Activated naive CD4-positive, alpha-beta T cell (primary cell): ENCODE measurements around the gene C2CD4B.

Experiments used
- DNase-seq, 4 experiments: peaks; one replicate each; lab custom pipeline; 2025; lab: John Stamatoyannopoulos, UW

Gene C2CD4B, protein sequence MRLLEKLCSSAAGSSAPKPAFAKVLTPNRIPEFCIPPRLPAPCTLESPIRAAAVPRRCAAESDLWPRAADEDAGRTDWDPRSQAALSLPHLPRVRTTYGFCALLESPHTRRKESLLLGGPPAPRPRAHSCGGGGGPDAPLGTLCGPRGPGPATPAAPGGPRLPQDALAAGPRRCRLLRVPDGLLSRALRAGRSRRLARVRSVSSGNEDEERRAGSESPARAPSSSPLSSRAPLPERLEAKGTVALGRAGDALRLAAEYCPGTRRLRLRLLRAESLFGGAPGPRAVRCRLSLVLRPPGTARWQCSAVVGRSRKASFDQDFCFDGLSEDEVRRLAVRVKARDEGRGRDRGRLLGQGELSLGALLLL

DNA sequence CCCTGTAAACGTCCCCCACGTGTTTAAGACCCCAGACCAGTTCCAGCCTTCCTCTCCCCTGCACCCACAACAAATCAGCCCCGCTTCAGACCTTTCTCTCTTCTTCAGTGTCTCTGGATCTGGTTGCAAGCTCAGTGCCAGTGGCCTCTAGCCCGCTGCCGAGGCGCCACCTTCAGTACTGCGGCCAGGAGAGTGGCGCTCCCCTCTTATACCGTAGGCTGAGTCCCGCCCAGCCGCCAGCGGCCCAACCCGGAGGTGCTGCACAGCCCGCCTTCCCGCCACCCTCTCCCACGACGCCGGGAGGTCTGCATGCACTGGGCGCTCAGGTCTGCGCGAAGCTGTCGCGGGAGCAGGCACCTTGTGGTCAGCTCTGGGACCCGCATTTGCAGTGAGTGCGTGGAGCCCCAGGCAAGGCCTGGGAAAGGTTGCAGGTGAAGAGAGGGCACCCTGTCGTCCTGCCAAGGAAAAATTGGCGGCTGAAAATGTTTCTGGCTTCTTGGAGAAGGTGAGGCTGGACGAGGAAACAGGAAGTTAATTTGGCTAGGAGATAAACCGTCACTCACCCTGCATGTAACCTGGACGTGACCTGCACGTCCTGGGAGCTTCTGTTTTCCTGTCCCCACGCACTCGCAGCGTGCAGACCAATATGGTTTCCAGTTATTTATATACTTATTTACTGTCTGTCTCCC lies at the start of gene C2CD4B:
Gene C2CD4B (minus strand): TSS at position 182 of the 689 bp plus-strand sequence. CDS start 301 bp downstream, outside the sequence.
- DNase-seq: no peak

DNA sequence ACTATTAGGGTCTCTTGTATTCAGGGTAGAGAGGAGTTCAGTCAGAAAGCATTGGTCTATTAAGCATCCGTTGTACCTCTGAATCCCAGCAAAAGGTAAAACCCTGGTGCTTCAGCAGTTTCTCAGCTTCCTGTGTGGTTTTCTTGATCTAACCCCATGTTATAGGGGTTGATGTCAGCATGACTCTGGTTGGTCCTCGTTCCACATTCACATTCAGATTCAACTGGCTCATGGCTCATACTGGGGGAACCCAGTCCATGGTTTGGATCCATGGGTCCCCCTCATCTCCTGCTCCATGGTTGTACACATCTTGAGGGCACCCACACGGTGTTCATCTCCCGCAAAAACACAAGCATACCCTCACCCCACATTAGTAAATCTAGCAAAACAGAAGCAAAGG lies 47.7 kb upstream of the C2CD4B start:
- no peak for DNase-seq

DNA sequence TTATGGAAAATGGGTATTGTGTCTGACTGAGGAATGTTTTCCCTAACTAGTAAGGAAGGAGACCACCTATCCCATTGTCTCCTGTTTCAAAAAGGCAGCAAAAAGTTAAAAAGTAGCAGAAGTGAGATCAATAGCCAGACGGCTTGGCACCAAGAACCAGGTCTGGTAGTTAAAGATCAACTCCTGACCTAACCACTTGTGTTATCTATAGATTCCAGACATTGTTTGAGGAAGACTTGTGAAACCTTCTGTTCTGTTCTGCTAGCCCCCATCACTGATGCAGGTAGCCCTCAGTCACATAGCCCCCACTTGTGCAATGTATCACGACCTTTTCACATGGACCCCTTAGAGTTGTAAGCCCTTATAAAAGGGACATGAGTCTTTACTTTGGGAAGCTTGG lies 46.3 kb upstream of the C2CD4B start:
- DNase-seq: no peak

DNA sequence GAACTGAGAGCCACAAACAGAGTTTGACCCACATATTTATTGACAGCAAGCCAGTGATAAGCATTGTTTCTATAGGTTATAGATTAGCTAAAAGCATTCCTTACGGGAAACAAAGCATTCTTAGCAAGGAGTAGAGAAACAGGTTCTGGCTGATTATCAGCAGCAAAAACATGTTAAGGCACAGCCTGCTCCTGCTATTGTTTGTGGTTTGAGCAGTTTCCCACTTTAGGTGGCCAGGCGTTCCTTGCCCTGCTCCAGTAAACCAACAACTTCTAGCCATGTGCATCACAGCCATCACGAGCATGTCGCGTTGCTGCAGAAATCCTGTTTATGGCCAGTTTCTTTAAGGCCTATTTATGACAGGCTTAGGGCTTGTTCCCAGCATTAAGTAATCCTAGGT lies 44.7 kb upstream of the C2CD4B start:
- DNase-seq: no peak

DNA sequence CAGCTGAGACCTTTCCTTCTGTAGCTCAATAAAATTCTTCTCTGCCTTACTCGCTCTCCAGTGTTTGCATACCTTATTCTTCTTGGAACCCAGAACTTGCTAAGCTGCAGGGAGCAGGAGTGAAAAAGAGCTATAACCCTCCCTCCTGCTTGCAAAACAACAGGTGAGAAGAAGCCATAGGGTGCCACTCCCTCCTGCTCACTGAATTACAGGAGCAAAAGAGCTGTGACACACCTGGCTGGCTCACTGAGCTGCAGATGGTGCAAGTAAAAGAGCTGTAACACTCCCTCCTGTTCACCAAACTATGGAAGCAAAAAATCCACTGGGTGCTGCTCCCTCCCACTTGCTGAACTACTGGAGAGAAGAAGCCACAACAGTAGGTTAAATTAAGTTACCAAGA lies 44.2 kb upstream of the C2CD4B start:
- no peak for DNase-seq

DNA sequence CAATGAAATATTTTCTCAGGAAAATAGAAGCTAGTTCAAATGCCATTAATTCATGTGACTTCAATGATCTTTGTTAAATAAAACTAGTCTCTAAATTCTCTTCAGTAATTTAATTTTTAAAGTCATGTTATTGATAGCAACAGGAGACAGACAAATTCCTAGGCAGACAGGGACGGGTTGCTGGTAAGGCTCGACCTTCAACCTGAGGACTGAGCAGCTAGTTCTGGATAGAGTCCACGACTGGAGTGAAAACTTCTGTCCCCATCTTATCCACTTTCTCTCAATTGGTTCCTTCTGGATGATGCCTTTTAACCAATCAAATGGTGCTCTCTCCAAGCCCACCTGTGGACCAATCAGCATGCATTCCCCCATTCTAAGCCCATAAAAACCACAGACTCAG lies 43.8 kb upstream of the C2CD4B start:
- no peak for DNase-seq

DNA sequence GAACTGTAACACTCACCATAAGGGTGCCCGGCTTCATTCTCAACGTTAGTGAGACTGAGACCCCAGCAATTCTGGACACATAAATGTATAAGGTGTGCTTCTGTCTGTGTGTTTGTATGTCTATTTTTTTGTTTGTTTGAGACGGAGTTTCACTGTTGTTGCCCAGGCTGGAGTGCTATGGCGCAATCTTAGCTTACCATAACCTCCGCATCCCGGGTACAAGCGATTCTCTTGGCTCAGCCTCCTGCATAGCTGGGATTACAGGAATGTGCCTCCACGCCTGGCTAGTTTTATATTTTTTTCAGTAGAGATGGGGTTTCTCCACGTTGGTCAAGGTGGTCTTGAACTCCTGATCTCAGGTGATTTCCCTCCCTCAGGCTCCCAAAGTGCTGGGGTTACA lies 43.3 kb upstream of the C2CD4B start:
- no peak for DNase-seq

DNA sequence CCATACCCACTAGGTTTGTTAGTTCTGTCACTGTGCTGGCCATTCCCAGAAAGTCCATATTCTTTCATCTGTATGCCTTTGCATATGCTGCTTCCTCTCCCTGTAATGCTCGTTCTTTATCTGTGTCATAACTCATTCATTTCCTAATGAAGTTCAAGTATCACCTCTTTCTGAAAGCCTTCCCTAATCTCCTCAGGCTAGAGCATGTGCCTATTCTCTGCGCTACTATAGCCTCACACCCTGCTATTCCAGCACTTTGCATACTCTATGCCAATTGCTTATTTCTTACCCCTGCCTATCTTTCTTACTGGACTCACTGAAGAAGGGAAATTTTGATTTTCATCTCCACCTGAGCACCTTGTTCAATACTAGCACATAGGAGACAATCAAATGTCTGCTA lies 25.6 kb upstream of the C2CD4B start:
- no peak for DNase-seq

DNA sequence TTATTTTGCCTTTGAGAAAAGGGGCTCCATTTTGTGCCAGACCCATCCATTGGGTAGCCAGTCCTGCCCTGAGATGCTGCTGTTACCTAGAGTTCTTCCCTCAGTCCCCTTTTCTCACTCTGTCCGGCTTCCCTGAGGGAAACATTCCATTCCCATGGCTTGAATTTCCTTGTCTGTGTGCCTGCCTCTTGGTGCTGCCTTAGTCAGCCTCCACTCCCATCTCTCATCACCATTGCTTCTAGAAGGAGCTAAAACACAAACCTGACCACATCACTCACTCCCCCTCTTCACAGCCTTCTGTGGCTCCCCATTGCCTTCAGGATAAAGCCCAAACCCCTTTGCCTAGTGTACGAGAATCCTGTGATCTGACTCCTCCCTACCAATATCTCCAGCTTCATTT lies 25.2 kb upstream of the C2CD4B start:
- no peak for DNase-seq

DNA sequence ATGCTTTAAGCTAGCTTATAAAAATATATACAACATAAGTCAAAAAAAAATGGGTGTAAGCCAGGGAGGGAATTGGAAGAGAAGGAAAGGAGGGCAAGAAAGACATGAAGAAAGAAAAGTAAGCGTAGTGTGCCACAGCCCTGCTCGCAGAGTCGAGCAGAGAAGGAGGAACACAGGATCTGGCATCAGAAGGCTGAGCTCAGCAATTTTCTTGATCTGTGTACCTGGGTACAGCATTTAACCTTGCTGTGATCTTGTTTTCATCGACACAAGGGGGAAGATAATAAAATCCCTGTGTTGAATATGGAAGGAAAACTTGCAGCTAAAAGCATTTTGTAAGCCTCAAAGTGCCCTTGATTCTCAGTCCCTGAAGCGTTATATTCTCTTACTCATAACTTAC lies 23.7 kb upstream of the C2CD4B start:
- DNase-seq: no peak

DNA sequence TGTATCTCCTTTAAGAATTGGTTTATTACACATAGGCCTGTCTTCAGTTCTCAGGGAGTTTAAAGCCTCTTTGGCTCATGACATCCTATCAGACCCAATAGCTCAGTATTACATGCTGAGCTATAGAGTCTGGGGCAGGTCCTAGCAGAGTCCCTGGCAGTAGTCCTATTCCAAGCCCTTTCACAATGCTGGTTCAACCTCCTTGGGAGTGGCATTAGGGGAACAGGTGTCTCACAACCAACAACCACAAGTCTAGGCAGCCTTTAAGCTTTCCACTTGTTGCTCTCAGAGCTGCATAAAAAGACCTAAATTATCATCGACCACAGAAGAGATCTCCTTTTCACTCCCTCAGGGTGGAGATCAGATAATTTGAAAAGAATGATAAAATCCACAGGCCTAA lies 22.8 kb upstream of the C2CD4B start:
- no peak for DNase-seq

DNA sequence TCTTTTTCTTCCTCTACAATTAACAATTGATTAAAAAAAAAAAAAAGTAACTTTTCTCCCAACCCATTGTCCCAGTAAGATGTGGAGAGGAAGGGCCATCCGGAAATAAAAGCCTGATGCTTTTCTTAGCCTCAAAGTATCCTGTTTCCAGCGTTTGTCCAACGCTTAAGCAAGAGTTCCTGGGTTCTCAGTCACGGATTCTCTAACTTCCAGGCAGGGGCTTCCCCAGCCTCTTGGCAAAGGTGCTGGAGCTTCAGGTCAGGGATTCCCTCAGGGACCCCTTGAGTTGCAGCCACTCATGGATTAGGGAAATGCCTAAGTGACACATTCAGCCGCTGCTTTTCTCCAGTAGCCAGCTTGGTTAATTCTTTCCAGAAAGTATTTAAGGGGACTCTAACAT lies 22.3 kb upstream of the C2CD4B start:
- DNase-seq: no peak

DNA sequence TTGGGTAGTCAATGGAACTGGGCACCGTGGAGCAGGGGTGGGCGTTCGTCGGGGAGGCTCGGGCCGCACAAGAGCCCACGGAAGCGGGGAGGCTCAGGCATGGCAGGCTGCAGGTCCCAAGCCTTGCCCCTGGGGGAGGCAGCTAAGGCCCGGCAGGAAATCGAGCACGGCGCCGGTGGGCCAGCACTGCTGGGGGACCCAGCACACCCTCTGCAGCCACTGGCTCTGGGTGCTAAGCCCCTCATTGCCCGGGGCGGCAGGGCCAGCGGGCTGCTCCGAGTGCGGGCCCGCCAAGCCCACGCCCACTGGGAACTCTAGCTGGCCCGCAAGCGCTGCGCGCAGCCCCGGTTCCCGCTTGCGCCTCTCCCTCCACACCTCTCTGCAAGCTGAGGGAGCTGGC lies 21.5 kb upstream of the C2CD4B start:
- DNase-seq: no peak

DNA sequence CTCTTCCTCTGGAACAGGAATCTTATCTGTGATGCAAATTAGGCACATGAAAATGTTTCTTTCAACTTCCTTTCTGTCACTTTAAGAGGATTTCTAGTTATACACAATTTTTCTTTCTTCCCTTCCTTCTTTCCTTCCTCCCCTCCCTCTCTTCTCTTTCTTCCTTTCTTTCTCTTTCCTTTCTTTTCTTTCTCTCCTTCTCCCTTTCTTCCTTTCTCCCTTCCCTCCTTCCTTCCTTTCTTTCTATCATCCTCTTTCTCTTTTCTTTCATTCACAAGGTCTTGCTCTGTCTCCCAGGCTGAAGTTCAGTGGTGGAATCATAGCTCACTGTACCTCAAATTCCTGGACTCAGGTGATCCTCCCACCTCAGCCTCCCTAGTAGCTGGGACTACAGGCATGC lies 18.0 kb upstream of the C2CD4B start:
- DNase-seq: no peak

DNA sequence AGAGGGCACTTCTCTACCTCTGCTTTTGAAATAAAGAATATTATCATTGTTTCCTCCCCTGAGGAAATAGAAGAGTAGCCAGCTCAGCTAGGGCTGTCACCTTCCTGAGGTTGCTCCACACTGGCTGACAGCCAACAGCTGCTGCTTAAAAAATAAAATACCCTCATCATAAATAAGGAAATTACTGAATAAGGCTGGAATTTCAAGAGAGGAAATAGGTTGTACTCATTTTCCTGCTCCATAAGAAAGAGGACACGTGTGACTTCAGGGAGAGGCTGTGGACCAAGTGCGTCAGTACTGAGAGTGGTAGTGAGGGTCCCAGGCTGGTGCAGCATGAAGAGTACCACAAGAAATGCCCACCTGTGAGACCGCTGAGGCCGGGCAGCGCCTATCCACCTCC lies 8.1 kb upstream of the C2CD4B start:
- no peak for DNase-seq

DNA sequence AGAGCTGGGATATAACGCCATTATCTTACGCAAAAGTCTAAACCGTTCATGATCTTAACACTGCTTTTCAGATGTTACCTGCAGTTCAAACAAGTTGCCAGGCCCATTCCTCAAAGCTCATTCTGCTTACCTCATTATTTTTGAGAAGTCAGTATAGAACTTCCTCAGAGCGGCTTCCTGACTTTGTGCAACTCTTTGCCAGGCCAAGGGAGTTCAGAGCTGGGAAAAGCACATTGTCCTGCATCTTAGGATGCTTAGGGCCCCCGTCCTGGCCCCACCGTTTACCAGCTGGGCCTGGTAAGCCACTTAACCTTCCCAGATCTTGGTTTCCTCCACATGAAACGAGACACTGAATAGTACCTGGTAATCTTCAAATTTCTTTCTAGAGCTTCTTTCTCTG lies 6.8 kb upstream of the C2CD4B start:
- DNase-seq: no peak

DNA sequence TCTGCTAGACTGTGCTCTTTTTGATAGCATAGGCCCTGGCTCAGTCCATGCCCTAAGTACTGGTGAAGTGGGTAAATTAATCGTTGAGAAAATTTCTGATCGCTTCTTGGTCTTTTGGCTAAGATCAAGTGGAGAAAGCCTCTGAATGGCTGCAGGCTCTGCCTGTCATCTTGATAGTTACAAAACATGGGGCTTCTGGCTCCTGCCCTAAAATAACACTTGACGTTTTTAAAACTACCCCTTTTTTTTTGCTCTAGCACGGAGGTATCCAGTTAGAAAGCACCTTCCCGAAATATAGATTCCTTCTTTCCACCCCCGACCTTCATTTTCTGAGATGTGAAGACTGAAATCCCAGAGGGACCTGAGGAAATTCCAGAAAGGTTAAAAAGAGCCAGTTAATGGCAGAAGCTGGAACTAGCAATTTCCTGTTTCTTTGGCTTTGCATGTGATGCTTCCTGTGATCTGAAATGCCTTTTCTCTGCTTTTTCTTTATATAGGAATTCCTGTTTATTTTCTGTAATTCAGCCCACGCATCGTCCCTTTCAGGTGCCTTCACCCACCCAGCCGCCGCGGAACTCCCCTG lies 799 bp upstream of the C2CD4B start:
- DNase-seq: no peak

DNA sequence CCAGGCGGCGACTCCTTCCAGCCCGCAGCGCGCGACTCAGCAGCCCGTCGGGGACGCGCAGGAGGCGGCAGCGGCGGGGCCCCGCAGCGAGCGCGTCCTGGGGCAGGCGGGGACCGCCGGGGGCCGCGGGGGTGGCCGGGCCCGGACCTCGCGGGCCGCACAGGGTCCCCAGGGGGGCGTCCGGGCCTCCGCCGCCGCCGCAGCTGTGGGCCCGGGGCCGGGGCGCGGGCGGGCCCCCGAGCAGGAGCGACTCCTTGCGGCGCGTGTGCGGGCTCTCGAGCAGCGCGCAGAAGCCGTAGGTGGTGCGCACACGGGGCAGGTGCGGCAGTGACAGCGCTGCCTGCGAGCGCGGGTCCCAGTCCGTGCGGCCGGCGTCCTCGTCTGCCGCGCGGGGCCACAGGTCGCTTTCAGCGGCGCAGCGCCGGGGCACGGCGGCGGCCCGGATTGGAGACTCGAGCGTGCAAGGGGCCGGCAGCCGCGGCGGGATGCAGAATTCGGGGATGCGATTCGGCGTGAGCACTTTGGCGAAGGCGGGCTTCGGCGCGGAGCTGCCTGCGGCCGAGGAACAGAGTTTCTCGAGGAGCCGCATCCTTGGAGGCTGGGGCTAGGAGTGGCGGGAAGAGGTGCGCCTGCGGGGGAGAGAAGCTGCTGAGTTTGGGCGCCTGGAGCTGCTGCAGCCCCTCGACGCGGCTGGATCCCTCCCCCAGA lies 535 bp downstream of the C2CD4B start:
- DNase-seq: no peak

DNA sequence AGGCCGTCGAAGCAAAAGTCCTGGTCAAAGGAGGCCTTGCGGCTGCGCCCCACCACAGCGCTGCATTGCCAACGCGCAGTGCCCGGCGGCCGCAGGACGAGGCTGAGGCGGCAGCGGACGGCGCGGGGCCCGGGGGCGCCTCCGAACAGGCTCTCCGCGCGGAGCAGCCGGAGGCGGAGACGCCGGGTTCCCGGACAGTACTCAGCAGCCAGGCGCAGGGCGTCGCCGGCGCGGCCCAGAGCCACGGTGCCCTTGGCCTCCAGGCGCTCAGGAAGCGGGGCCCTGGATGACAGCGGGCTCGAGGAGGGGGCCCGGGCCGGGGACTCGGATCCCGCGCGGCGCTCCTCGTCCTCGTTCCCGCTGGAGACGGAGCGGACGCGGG lies 1.1 kb downstream of the C2CD4B start:
- DNase-seq: no peak

DNA sequence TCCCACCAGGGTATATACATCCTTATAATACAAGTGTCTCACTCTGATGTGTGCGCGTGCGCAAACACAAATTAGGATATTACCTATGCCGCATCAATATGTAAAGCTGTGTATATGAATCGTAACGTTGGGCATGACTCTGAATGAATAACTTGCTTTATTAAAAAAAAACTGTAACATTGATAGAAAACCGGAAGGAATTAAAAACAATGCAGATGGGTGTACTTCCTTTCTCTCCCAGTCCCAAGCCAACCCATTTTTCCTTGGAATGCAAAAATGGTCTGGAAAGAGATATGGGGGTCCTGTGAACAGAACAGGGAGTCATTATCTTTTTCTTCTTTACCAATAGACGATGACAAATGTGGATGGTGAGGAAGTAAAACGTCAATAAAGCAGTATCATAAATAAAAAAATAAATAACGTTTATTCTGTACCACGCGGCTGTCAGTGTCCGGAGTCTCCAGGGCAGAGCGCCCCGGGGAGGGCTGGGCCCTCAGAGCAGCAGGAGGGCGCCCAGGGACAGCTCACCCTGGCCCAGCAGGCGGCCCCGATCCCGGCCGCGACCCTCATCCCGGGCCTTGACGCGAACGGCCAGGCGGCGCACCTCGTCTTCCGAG lies 1.6 kb downstream of the C2CD4B start:
- no peak for DNase-seq

DNA sequence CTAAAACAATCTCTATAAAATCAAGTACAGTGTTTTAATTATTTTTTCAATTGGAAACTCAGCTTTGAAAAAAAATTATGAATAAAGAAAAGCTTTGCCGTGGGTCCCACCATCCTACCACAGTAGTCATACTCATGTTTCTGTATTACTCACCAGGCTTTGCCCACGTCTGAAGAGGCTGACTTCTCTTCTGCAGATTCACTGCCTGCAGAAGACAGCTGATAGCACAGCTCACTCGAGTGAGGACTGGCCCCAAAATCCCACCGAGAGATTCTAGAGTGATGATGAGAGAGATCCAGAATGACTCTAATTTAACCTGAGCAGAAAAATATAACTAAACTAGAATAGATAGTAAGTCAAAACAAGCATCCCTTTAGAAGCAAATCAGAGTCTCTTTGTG lies 11.9 kb downstream of the C2CD4B start:
- DNase-seq: no peak

DNA sequence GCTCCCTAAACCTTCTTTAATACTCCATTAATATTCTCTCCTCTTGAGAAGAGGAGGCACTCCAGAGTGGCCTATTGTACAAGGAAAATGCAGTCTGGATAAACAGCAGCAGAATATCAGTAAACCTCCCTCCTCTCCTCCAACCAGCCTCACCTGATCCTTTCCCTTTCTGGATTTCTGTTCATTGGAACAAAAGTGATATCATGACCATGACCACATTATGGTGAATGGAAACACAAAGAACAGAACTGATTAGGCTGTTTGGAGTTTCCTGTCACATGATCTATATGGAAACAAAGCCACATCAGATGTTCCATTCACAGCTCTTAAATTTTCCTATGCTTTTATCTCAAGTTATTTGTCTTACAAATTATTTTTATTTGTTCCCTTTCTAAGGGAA lies 14.6 kb downstream of the C2CD4B start:
- DNase-seq: no peak
